ENCODE data around the gene CMIP. TPM values are rescaled to one million over a fixed set of nuclear protein-coding genes. Genes with fewer than 3 reads are reported as not detected.

Gene CMIP
- total RNA-seq, 1 experiment from 2014 or later = 25.7 TPM

DNA sequence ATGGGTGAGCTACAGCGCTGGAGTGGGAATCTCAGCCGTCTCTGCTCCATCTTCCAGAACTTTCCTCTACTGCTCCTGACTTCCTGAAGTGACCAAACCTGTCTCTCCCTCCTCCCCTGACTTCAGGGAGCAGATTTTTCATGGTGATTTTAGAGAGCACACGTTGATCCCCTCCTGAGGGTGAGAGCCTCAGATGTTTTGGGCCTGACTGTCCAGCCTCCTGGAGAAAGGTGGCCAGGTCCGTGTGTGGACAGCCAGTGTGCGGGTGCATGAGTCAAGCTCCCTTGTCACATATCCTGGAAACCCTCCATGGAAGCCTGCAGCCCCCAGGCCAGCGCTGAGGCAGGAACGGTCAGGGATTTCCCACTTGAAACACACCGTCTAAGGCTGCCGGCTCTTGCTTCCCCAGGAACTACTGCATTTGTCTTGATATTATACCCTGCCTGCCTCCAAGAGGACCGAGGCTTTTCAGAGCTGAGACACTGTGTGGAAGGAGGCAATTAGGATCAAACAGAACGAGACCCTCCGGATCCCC, 143.1 kb downstream of the CMIP start:
- Histone ChIP-seq H3K79me2 (ENCODE audit: low read length) (peaks cover 91% of the 10 kb centered on the region), H4K20me1 (ENCODE audit: low read length) (no peaks in the 10 kb centered on the region)

GRCh38 chr16:81588326-81589081, 143.9 kb downstream of the CMIP start:
- intact Hi-C loops (cut with micrococcal nuclease) = no loop called here
- DNase-seq = no peak
- BruUV-seq (replicated peaks) = no TSS peak

More for the DNA sequence above, 143.1 kb downstream of the CMIP start:
- Histone ChIP-seq H3F3A (ENCODE audit: low read length, unreplicated experiment) (no peaks in the 10 kb centered on the region), H3K4me2 (ENCODE audit: low read length) (no peak overlapping the region), H3K9ac (ENCODE audit: low read length) (no peak overlapping the region), H3K36me3 (ENCODE audit: low read depth, low read length) (peaks cover 12% of the 10 kb centered on the region), H2AFZ (ENCODE audit: low read length) (no peak overlapping the region), H3K27me3 (ENCODE audit: low read length) (no peaks in the 10 kb centered on the region), H3K27ac (ENCODE audit: low read length) (peak overlapping the region; percentile 95), H3K4me1 (ENCODE audit: insufficient read depth, low read length) (peaks cover 49% of the 10 kb centered on the region), H3K9me2 (replicated peaks; ENCODE audit: low read length) (no peaks in the 10 kb centered on the region), H3K9me3 (ENCODE audit: low read length) (no peaks in the 10 kb centered on the region), H3K4me3 (ENCODE audit: low read length) (no peak overlapping the region)
- no peak for ATAC-seq
- ChIA-PET POLR2A (ENCODE audit: unreplicated experiment) (no interaction called here), CTCF (no interaction called here)
- no peak for DNase-seq
- intact Hi-C loops (cut with micrococcal nuclease) = no loop called here
- TF ChIP-seq CTCF (conservative IDR thresholded peaks at IDR 0.05; ENCODE audit: low read depth, low read length) (no peak), EZH2phosphoT487 (IDR thresholded peaks at IDR 0.05; ENCODE audit: borderline replicate concordance, low read length) (no peak), EZH2 (IDR thresholded peaks at IDR 0.05; ENCODE audit: low read length, unreplicated experiment) (no peak)
- BruUV-seq (replicated peaks) = no TSS peak

More at GRCh38 chr16:81588326-81589081, 143.9 kb downstream of the CMIP start:
- Histone ChIP-seq H3K9me3 (ENCODE audit: low read length) (no peaks in the 10 kb centered on the region), H3K9ac (ENCODE audit: low read length) (no peak overlapping the region), H3K27ac (ENCODE audit: low read length) (no peak overlapping the region), H3K4me2 (ENCODE audit: low read length) (no peak overlapping the region), H3K36me3 (ENCODE audit: low read depth, low read length) (peaks cover 7% of the 10 kb centered on the region), H3K4me1 (ENCODE audit: insufficient read depth, low read length) (peaks cover 41% of the 10 kb centered on the region), H3K27me3 (ENCODE audit: low read length) (no peaks in the 10 kb centered on the region), H3F3A (ENCODE audit: low read length, unreplicated experiment) (no peaks in the 10 kb centered on the region), H3K79me2 (ENCODE audit: low read length) (peaks cover 91% of the 10 kb centered on the region), H2AFZ (ENCODE audit: low read length) (no peak overlapping the region), H3K9me2 (replicated peaks; ENCODE audit: low read length) (no peaks in the 10 kb centered on the region), H4K20me1 (ENCODE audit: low read length) (no peaks in the 10 kb centered on the region), H3K4me3 (ENCODE audit: low read length) (no peak overlapping the region)
- POLR2A ChIA-PET (ENCODE audit: unreplicated experiment) = no interaction called here
- CTCF ChIA-PET = no interaction called here
- TF ChIP-seq CTCF (conservative IDR thresholded peaks at IDR 0.05; ENCODE audit: low read depth, low read length) = no peak
- no peak for TF ChIP-seq EZH2phosphoT487 (IDR thresholded peaks at IDR 0.05; ENCODE audit: borderline replicate concordance, low read length)
- no peak for TF ChIP-seq EZH2 (IDR thresholded peaks at IDR 0.05; ENCODE audit: low read length, unreplicated experiment)
- ATAC-seq = no peak
